Uterus (tissue), 2 donors: ENCODE measurements around the gene STUB1.

Experiments
- POLR2A ChIP-seq, 2 donors: fragments of 450-650 bp; IDR thresholded peaks; one replicate each; pipeline ENCODE4 v1.6.1; 2016; ENCODE audit warnings: antibody characterized with exemption in 2 of 2, mild to moderate bottlenecking in 1 of 2, moderate library complexity in 1 of 2
- TF ChIP-seq, protein P1 (sequence below), 4 experiments: fragments of 200-600 bp in 2 of 4; fragments of 450-650 bp in 2 of 4; sonication (generic) in 2 of 4; IDR thresholded peaks; one replicate each; pipeline ENCODE4 v1.5.1; 2016 to 2019; ENCODE audit warnings: antibody characterized with exemption in 4 of 4, mild to moderate bottlenecking in 2 of 4, moderate library complexity in 1 of 4

DNA sequence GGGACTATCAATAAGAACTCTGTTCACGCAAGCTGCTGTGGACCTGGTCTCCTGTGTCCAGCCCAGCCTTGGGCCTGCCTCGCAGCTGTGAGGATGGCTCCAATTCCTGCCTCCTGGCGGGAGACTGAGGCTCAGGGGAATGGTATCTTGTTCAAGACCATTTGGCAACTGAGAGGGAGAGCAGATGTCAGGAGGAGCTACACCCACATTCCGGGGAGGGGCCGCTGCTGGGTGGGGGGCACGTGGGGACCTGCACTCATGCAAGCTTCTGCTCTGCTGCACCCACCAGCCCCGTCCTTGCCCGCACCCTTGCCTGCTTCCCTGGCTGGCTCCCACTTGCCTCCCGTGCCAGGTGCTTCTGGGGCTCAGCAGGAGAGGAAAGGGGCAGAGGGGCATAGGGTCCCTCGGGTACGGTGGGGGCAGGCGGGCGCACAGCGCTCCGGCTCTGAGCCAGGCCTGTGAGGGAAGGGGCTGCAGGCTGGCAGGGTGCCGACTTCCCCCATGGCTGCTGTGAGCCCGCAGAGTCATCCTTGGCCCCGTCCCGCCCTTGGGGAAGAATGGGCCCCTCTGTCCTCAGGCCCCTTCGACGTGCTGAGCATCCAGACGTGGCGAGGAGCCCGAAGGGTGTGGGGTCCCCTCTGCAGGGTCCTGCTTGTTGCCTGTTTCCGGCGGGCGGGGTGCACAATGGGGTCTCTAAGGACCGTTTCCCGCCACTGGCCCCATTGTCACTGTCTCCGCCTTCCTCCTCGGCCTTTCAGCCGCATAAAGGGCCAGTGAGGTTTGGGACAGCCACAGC is 37.4 kb downstream of the STUB1 start:
- no peak for TF ChIP-seq POLR2A (IDR thresholded peaks at IDR 0.05)
- TF ChIP-seq, protein P1, sequence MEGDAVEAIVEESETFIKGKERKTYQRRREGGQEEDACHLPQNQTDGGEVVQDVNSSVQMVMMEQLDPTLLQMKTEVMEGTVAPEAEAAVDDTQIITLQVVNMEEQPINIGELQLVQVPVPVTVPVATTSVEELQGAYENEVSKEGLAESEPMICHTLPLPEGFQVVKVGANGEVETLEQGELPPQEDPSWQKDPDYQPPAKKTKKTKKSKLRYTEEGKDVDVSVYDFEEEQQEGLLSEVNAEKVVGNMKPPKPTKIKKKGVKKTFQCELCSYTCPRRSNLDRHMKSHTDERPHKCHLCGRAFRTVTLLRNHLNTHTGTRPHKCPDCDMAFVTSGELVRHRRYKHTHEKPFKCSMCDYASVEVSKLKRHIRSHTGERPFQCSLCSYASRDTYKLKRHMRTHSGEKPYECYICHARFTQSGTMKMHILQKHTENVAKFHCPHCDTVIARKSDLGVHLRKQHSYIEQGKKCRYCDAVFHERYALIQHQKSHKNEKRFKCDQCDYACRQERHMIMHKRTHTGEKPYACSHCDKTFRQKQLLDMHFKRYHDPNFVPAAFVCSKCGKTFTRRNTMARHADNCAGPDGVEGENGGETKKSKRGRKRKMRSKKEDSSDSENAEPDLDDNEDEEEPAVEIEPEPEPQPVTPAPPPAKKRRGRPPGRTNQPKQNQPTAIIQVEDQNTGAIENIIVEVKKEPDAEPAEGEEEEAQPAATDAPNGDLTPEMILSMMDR (IDR thresholded peaks at IDR 0.05) = no peak
